ENCODE measurements around the gene DCAF6.
"Not testable (repeated sequence)": the region's sequence is repeated elsewhere in the genome, so short reads cannot be mapped to it uniquely, and the experiment has no call there.

Gene DCAF6

DNA sequence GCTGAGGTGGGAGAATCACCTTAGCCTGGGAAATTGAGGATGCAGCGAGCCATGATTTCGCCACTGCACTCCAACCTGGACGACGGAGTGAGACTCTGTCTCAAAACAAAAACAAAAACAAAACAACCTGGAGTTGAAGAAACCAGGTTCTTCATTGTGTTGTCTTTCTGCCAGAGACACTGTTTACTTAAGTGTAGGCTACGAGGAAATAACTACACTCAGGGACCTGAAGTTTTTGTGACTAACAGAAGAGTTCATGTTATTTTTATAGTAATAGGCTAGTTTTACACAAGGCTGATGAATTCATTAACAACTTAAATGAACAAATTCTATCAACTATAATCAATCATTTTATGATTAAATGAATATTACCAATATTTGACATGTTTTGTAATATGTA lies 98.9 kb downstream of the DCAF6 start:
- no peak overlapping the region for H3K4me3 ChIP-seq (ENCODE audit: low read depth, low read length)
- TF ChIP-seq, protein P1, sequence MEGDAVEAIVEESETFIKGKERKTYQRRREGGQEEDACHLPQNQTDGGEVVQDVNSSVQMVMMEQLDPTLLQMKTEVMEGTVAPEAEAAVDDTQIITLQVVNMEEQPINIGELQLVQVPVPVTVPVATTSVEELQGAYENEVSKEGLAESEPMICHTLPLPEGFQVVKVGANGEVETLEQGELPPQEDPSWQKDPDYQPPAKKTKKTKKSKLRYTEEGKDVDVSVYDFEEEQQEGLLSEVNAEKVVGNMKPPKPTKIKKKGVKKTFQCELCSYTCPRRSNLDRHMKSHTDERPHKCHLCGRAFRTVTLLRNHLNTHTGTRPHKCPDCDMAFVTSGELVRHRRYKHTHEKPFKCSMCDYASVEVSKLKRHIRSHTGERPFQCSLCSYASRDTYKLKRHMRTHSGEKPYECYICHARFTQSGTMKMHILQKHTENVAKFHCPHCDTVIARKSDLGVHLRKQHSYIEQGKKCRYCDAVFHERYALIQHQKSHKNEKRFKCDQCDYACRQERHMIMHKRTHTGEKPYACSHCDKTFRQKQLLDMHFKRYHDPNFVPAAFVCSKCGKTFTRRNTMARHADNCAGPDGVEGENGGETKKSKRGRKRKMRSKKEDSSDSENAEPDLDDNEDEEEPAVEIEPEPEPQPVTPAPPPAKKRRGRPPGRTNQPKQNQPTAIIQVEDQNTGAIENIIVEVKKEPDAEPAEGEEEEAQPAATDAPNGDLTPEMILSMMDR (IDR thresholded peaks at IDR 0.05; ENCODE audit: low read depth, low read length), result no peak

DNA sequence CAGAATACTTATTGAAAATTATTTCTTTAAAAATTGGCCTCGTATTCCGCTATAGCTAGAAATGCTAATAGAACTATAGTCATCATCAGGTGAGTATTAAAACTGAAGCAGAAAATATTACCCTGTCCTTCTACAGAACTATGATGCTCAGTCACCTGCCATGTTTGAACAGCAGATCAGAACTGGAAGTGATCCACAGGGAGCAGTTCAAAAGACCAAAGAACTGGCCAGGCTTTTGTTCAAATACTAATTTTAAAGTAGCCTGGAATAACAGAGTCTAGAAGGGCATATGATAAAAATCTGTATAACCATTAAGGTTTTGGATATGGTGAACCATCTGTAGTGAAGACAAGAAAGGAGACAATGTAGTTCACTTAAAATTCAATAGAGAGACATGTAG lies 105.9 kb downstream of the DCAF6 start:
- no peak overlapping the region for H3K4me3 ChIP-seq (ENCODE audit: low read depth, low read length)
- TF ChIP-seq, protein P1 (IDR thresholded peaks at IDR 0.05; ENCODE audit: low read depth, low read length), result no peak

DNA sequence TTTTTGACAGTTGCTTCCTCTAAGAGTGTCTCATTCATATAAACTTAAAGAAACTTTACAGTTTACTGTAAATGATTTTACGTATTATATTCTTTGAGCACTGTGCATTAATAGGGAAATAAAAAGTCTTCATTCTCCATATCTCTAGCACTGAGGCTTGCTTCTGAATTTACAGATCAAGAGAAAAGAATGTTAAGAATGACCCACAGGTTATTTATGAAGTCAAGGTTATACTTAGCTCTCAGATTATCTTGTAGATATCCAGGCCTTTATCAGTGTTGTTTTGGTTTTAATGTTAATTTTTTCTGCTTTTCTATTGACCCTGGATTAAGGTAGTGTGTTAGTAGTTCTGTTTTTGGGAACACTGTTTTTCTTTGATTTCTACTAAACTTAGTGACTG lies 108.8 kb downstream of the DCAF6 start:
- TF ChIP-seq, protein P1 (IDR thresholded peaks at IDR 0.05; ENCODE audit: low read depth, low read length), result no peak
- no peak overlapping the region for H3K4me3 ChIP-seq (ENCODE audit: low read depth, low read length)

DNA sequence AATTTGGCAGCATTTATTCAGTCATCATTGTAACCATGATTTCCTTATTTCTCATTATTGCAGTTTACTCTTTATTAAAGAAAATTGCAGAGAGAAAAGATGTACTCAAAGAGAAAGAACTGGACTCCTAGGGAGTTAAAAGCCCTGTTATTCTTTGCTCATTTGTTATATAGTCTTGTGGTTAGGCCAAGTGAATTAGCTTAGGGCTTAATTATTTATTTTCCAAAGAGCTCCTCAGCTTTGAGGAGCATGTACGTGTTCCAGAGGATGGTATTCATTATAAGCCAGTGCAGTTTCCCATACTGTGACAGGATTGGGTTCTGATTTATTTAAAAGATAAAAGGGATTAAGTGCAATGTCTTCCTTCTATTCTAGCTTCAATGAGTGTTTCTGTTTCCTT lies 113.8 kb downstream of the DCAF6 start:
- TF ChIP-seq, protein P1 (IDR thresholded peaks at IDR 0.05; ENCODE audit: low read depth, low read length), result no peak
- no peak overlapping the region for H3K4me3 ChIP-seq (ENCODE audit: low read depth, low read length)

DNA sequence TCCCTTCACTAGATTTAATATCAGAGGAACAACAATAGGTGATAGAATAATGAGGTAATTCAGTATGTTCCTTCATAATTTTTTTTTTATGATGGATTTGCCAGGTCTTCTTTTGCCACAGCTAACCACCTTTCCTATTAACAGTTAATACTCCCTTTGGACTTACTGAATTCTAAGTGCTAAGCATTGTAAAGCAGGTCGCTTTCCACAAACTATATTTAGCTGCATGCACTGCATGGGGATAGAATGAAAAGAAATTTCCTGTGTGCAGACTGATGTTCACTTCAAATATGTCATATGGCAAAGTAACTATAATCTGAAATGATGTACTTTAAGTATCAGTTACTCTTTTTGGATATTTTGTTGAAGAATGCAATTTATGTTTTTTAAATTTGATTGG lies 114.4 kb downstream of the DCAF6 start:
- no peak overlapping the region for H3K4me3 ChIP-seq (ENCODE audit: low read depth, low read length)
- TF ChIP-seq, protein P1 (IDR thresholded peaks at IDR 0.05; ENCODE audit: low read depth, low read length), result no peak

DNA sequence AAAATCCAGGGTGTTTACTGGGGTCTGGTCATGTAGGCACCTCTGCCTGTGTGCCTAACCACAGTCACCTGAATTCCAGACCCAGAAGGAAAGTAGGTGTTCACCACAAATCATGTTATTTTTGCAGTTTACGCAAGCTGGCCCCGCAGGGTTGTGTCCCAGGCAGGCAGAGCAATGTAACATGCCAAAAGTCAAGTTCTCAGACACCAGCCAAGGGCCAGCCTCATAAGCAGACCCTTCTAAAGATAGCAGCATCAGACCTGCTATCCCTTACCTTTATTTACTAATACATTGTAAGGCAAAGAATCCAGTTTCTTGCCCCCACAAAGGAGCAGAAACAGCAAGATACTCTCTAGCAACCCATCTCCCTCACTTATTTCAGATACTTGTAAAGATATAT lies 117.2 kb downstream of the DCAF6 start:
- TF ChIP-seq, protein P1 (IDR thresholded peaks at IDR 0.05; ENCODE audit: low read depth, low read length), result no peak
- H3K4me3 ChIP-seq (ENCODE audit: low read depth, low read length), result no peak overlapping the region

DNA sequence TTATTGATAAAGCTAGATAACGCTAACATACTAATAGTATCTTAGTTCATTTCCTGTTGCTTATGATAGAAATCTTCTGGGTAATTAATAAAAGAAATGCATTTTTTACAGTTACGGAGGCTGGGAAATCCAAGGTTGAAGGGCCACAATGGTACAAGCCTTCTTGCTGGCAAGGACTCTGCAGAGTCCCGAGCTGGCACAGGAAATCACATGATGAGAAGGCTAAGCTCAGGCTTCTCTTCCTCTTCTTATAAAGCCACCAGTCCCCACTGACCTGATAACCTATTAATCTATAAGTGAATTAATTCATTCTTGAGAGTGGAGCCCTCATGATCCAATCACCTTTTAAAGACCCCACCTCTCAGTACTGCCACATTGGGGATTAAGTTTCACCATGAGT lies 117.6 kb downstream of the DCAF6 start:
- TF ChIP-seq, protein P1 (IDR thresholded peaks at IDR 0.05; ENCODE audit: low read depth, low read length), result no peak
- no peak overlapping the region for H3K4me3 ChIP-seq (ENCODE audit: low read depth, low read length)

DNA sequence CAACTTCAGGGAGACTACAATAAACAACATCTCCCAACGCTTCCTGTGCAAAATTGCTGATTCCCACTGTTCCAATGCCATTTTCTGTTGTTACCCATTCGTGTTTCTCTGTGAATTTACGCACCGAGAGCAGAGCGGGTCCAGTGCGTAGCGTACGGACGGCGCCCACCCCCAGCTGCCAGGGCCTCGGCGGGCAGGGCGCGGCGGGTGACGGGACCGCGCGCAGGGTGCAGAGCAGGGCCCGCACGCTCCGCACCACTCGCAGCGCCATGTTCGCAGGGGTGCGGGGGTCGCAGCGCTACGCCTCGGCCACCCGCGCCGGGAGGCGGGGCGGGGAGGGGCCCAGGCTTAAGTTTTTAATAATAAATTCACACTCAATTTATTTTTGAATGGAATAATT lies 119.7 kb downstream of the DCAF6 start:
- H3K4me3 ChIP-seq (ENCODE audit: low read depth, low read length), result not testable (repeated sequence)

All from WI38 (cell line).